ENCODE data around the gene GPATCH2. TPM values are rescaled to one million over a fixed set of nuclear protein-coding genes. Genes with fewer than 3 reads are reported as not detected.

Gene GPATCH2
- total RNA-seq, 4 donors from 2014 or later = 10.5 to 33.2 (median 13.7) TPM

DNA sequence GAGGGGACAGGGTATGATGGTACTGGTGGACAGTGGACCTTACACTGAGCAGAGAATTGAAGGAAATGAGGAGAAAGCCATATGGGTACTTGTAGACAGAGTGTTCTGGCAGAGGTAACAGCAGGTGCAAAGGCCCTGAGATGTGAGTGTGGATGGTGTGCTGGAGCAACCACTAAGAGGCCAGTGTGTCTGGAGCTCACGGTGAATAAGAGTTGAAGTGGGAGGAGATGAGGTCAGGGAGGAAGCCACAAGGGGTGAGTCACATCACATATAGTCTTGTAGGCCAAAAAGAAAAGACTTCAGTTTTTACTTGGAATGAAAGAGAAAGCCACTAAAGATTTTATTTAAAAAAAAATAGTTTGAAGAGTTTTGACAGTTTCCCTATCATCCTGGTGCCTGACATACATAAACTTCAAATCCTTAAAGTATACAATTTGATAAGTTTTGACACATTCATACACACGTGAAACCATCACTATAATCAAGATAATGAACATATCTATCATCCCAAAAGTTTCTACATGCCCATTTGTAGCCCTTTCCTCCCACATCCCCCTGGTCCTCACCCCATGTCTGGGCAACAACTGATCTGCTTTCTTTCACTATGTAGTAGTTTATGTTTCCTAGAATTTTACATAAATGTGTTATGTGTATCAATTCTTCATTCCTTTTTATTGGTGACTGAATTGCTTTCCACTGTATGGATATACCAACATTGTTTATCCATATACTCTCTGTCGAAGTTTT is 148.4 kb downstream of the GPATCH2 start:
- Histone ChIP-seq H3K36me3 (peaks cover 20% of the 10 kb centered on the region), H3K4me3 (no peak overlapping the region), H3K27me3 (no peaks in the 10 kb centered on the region), H3K27ac (no peak overlapping the region), H3K4me1 (no peaks in the 10 kb centered on the region), H3K9me3 (peaks cover 4% of the 10 kb centered on the region)
- TF ChIP-seq, protein P1, sequence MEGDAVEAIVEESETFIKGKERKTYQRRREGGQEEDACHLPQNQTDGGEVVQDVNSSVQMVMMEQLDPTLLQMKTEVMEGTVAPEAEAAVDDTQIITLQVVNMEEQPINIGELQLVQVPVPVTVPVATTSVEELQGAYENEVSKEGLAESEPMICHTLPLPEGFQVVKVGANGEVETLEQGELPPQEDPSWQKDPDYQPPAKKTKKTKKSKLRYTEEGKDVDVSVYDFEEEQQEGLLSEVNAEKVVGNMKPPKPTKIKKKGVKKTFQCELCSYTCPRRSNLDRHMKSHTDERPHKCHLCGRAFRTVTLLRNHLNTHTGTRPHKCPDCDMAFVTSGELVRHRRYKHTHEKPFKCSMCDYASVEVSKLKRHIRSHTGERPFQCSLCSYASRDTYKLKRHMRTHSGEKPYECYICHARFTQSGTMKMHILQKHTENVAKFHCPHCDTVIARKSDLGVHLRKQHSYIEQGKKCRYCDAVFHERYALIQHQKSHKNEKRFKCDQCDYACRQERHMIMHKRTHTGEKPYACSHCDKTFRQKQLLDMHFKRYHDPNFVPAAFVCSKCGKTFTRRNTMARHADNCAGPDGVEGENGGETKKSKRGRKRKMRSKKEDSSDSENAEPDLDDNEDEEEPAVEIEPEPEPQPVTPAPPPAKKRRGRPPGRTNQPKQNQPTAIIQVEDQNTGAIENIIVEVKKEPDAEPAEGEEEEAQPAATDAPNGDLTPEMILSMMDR (IDR thresholded peaks at IDR 0.05) = no peak
- no peak for TF ChIP-seq EP300 (IDR thresholded peaks at IDR 0.05)
- no peak for TF ChIP-seq POLR2AphosphoS5 (IDR thresholded peaks at IDR 0.05)
- TF ChIP-seq POLR2A (IDR thresholded peaks at IDR 0.05) = no peak
- no peak for DNase-seq (ENCODE audit: low spot score in 2 of 2)
- WGBS = 73% methylated on average over 3 of the region's 3 CpGs

DNA sequence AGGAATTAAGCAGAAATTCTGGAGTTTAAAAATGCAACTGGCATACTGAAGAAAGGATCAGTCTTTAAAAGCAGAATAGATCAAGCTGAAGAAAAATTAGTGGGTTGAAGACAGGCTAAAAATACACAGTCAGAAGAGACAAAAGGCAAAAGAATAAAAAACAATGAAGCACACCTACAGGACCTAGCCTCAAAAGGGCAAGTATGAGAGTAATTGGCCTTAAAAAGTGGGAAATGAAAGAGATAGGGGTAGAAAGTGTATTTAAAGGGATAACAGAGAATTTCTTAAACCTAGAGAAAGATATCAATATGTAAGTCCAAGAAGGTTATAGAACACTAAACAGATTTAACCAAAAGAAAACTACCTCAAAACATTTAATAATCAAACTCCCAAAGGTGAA is 152.4 kb downstream of the GPATCH2 start:
- Histone ChIP-seq H3K9me3 (peaks cover 4% of the 10 kb centered on the region), H3K4me3 (no peak overlapping the region), H3K4me1 (no peaks in the 10 kb centered on the region), H3K27me3 (no peaks in the 10 kb centered on the region), H3K36me3 (peaks cover 22% of the 10 kb centered on the region), H3K27ac (no peak overlapping the region)
- TF ChIP-seq EP300 (IDR thresholded peaks at IDR 0.05) (no peak), POLR2AphosphoS5 (IDR thresholded peaks at IDR 0.05) (no peak), POLR2A (IDR thresholded peaks at IDR 0.05) (no peak)
- TF ChIP-seq, protein P1 (IDR thresholded peaks at IDR 0.05) = no peak
- no peak for DNase-seq (ENCODE audit: low spot score in 2 of 2)

DNA sequence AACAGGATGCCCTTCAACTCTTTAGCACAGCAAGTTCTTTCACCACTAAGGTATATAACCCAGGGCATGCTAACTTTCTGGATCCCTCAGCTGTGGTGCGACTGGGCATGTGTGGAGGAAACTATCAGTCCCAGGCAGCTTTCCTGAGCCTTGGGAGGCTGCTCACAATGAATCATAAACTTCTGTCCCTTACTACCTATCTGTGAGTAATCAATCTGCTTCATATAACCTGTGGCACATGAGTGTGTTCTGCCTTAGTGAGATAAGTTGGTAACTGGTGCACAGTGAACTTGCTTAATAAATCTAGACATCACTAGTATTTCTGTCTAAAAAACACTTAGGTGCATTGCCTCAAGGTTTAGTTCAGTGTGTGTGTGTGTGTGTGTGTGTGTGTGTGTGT is 158.0 kb downstream of the GPATCH2 start:
- 92% methylated on average over 1 of the region's 1 CpG for WGBS
- DNase-seq (ENCODE audit: low spot score in 2 of 2) = no peak
- Histone ChIP-seq H3K9me3 (no peaks in the 10 kb centered on the region), H3K4me3 (no peak overlapping the region), H3K27ac (no peak overlapping the region), H3K27me3 (no peaks in the 10 kb centered on the region), H3K36me3 (peaks cover 9% of the 10 kb centered on the region), H3K4me1 (no peaks in the 10 kb centered on the region)
- TF ChIP-seq POLR2A (IDR thresholded peaks at IDR 0.05) (no peak), POLR2AphosphoS5 (IDR thresholded peaks at IDR 0.05) (no peak), EP300 (IDR thresholded peaks at IDR 0.05) (no peak)
- TF ChIP-seq, protein P1 (IDR thresholded peaks at IDR 0.05) = no peak

DNA sequence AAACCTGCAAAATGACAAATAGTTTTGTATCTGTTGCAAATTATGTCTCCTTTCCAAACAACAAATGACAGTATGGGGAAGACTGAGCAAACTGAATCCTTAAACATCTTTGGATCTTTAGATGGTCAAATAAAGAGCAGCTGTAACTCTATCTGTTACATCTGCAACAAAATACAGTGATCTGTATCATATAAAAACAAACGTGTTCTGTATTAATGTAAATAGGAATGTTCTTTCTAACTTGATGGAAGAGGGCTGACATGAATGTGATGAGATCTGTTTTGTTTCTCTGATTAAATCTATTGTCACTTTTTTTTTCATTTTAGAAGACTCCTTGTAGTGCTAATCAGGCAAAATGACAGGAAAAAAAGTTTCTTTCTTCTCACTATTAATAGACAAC is 159.5 kb downstream of the GPATCH2 start:
- WGBS = 58% methylated on average over 1 of the region's 1 CpG
- TF ChIP-seq POLR2A (IDR thresholded peaks at IDR 0.05) (no peak), POLR2AphosphoS5 (IDR thresholded peaks at IDR 0.05) (no peak), EP300 (IDR thresholded peaks at IDR 0.05) (no peak)
- TF ChIP-seq, protein P1 (IDR thresholded peaks at IDR 0.05) = no peak
- H3K9me3 ChIP-seq = no peaks in the 10 kb centered on the region

DNA sequence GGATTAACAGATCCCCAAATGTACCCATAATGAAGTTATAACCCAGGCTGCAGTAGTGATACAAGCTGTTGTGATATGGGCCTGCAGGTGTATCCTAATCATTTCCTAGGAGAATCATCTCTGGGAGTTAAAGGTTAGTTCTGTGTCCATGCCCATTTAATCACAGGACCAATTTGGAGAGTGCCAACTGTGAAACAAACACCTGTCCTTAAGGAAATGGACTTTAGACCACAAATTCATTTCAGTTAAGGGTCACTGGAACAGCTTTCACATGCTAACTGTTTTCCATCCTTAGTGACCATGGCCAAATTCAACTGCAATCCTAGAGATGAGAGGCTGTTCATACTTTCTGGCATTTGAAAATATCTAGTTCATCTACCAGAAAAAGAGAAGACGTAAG is 160.9 kb downstream of the GPATCH2 start:
- WGBS = 90% methylated on average over 1 of the region's 1 CpG
- H3K4me1 ChIP-seq = no peaks in the 10 kb centered on the region
- TF ChIP-seq, protein P1 (IDR thresholded peaks at IDR 0.05) = no peak
- no peak for TF ChIP-seq POLR2AphosphoS5 (IDR thresholded peaks at IDR 0.05)
- no peaks in the 10 kb centered on the region for H3K27me3 ChIP-seq
- H3K27ac ChIP-seq = no peak overlapping the region
- DNase-seq (ENCODE audit: low spot score in 2 of 2) = no peak
- peaks cover 3% of the 10 kb centered on the region for H3K9me3 ChIP-seq
- no peak overlapping the region for H3K4me3 ChIP-seq
- H3K36me3 ChIP-seq = no peaks in the 10 kb centered on the region

More for the DNA sequence above, 159.5 kb downstream of the GPATCH2 start:
- no peaks in the 10 kb centered on the region for H3K27me3 ChIP-seq
- no peak overlapping the region for H3K4me3 ChIP-seq
- no peaks in the 10 kb centered on the region for H3K36me3 ChIP-seq
- no peak for DNase-seq (ENCODE audit: low spot score in 2 of 2)
- H3K27ac ChIP-seq = no peak overlapping the region
- H3K4me1 ChIP-seq = no peaks in the 10 kb centered on the region

Data from suprapubic skin (tissue), 4 donors.